Stimulated activated CD8-positive, alpha-beta memory T cell treated with anti-CD3 and anti-CD28 coated beads, Interleukin-12 subunit alpha, Interleukin-12 subunit beta, amount 100 ng/mL, for 24 hours (primary cell): ENCODE data around the gene MSTN.
"Not testable (repeated sequence)": the region's sequence is repeated elsewhere in the genome, so short reads cannot be mapped to it uniquely, and the experiment has no call there.

Experiments
- DNase-seq: peaks from one replicate; pipeline ENCODE4 v3.0.0-alpha.2; 2020; ENCODE audit errors: extremely low read depth

Gene MSTN

GRCh38 chr2:190063624-190064023, 1.1 kb upstream of the MSTN start:
- no peak for DNase-seq

DNA sequence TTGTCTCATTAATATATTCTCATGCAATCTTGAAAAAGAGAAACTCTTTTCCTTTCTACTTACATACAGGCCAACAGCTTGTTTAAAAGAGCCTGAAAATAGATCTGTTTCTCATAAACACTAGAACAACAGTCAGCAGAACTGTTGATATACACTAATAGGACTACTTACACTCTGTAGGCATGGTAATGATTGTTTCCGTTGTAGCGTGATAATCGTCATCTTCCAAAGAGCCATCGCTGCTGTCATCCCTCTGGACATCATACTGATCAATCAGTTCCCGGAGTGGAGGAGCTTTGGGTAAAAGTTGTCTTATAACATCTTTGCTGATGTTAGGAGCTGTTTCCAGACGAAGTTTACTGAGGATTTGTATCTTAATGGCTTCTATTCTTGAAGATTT, 476 bp downstream of the MSTN start:
- DNase-seq: no peak

GRCh38 chr2:190060626-190061025, 1.9 kb downstream of the MSTN start:
- DNase-seq: no peak

GRCh38 chr2:190060019-190060418, 2.5 kb downstream of the MSTN start:
- DNase-seq: no peak

GRCh38 chr2:190053426-190053825, 9.1 kb downstream of the MSTN start:
- DNase-seq: no peak

DNA sequence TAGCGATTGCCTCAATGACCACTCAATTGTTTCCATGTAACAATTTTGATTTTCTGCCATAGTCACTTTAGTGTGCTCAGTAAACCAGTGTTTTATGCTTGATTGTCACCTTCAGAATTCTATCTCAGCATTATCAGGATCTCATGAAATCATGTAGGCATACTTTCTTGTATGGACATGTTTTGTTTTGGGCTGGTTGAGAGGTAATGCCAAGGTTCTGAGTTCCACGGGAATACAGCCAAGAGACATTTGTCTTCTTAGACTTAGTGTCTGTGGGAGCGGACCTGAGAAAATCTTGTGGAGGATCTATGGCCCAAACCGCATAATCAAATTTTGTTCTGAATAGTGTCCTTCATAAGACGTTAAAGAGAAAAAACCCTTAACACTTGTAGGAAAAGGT, 10.2 kb downstream of the MSTN start:
- no peak for DNase-seq

DNA sequence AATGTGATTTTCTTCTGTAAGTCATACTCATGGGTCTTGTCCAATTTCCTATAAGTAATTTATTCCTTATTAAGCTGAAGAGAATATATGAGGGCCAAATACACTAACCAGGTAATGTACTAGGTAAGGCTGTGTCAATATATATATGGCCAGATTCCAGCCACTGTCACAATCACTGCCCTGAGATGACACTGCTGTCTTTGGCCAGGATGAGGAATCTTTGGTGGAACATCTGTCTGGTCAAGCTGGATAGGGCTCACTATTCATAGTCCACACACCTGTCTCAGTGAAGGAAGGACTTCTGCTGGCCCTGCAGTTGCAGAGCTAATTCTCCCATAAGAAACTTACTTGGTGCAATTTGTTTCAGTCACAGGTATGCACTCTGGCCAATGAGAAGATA, 11.3 kb downstream of the MSTN start:
- no peak for DNase-seq

DNA sequence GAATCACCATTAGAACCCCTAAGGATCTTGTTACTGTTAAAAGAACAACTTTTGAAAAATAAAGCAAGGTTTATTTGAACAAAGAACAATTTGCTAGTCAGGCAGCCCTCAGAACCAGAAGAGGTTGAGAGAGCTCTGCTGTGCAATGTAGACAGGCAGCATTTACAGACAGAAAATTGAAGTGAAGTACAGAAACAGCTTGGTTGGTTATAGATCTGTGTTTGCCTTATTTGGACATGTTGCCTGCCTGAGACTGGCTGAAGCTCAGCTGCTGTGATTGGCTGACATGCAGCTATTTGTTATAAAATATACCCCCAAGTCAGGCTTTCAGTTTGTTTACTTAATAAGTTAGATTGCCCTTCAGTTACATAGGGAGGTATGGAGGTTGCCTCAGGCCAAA, 12.5 kb downstream of the MSTN start:
- DNase-seq: no peak

DNA sequence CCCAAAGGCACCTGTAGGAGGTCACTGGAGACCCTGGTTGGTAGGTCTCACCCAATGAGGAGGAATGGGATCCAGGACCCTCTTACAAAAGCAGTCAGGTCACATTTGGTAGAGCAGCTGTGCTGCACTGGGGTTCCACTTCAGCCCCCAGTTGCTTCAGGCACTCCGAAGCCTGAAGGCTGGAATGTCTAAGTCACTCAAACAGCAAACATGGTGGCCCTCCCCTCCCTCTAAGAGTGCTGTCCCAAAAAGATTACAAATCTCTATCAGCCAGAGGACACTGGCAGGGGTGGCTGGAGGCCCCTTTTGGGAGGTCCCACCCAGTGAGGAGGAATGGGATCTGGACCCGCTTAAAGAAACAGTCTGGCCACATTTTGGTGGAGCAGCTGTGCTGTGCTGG, 17.7 kb downstream of the MSTN start:
- no peak for DNase-seq

DNA sequence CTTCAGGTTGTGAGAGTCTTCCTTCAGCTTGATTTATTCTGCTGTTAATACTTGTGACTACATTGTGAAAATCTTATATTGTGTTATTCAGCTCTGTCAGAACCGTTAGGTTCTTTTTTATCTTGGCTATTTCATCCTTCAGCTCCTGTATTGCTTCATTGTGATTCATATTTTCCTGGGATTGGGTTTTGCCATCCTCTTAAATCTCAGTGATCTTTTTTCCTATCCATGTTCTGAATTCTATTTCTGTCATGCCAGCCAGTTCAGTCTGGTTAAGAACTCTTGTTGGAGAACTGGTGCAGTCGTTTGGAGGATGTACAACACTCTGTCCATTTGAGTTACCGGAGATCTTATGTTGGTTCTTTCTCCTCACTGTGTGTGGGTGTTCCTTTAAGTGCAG, 19.1 kb downstream of the MSTN start:
- DNase-seq: no peak

- no peak for DNase-seq
Observed at GRCh38 chr2:190036071-190036470, 26.5 kb downstream of the MSTN start.

DNA sequence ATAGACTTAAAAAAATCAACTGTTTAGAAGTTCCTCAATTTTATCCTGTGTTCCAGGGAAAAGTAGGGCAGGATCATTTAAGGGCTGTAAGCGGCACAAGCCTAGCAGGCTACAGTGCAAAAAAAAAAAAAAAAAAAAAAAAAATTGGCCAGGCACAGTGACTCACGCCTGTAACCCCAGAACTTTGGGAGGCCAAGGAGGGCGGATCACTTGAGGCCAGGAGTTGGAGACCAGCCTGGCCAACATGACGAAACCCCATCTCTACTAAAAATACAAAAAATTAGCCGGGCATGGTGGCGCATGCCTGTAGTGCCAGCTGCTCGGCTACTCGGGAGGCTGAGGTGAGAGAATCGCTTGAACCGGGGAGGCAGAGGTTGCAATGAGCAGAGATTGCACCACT, 28.1 kb downstream of the MSTN start:
- not testable (repeated sequence) for DNase-seq

DNA sequence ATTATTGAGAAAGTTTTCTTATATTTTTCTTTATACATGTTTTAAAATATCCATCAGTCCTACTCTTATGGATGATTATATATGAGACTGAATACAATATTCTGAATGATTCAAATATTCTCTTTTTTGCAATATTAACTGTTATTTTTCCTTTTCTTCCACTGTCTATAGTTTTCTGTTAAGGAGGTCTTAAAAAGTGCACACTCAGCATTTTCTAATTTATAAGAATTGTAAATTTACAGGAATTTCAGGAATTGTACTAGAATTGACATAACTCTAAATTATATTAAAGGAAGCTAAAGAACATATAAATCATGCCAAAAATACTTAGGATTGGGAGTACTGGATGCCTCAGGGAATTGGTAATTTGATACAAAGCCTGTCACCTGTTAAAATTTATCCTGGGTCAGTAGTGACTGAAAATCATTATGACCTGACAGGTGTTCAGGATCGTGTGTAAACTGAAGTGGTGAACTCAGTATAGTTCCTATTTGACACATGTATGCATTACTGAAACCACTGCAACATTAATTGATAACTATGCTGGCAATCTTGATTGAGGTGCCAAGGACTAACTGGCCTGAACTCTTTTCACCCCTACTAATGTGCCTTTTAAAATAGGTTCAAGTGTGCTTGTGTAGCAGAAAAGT, 30.4 kb downstream of the MSTN start:
- no peak for DNase-seq

DNA sequence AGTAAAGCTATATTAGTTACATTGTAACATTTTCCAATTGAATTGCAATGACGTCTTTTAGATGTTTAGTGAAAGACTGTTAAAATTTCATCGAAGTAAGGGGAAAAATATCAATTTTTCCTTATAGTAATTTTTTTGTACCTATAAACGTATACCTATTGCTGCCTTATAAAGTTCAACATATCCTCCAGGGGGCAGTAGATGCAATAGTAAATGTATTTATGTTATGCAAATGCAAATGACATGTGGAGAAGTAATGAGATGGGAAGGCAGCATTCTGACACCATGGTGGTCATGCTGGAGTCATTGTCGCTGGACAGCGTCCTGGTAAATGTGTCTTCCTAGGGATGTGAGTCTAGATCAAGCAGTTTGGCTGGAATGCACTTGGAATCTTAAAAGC, 38.7 kb downstream of the MSTN start:
- DNase-seq: no peak

- DNase-seq: no peak
Observed at GRCh38 chr2:190020720-190021119, 41.8 kb downstream of the MSTN start.

GRCh38 chr2:190017837-190018236, 44.7 kb downstream of the MSTN start:
- DNase-seq: no peak

GRCh38 chr2:190015969-190016368, 46.6 kb downstream of the MSTN start:
- not testable (repeated sequence) for DNase-seq
